Adrenal gland (tissue), 12 donors: ENCODE data around the gene TRIM22. TPM values are rescaled to one million over a fixed set of nuclear protein-coding genes. Genes with fewer than 3 reads are reported as not detected.

Experiments used
- DNase-seq, 7 donors: peaks; one replicate each; pipeline ENCODE4 v3.0.0-alpha.2; 2019 to 2020
- H3K27ac ChIP-seq, 5 donors: fragments of 200-600 bp; sonication (generic) in 4 of 5; 1 replicate in 3 of 5; 2 replicates in 2 of 5; pipeline versions ENCODE4 v1.5.1 to v1.8.0; 2016 to 2020; ENCODE audit warnings: mild to moderate bottlenecking in 1 of 5
- H3K27me3 ChIP-seq: fragments of 200-600 bp; 2 replicates; pipeline ENCODE4 v1.8.0; 2021
- H3K36me3 ChIP-seq, 2 donors: fragments of 200-600 bp; replicated peaks in 1 of 2; 1 replicate in 1 of 2; 2 replicates in 1 of 2; pipeline versions ENCODE4 v1.5.1 to v1.8.0; 2018 to 2022
- H3K4me1 ChIP-seq, 2 donors: fragments of 200-600 bp; replicated peaks in 1 of 2; 1 replicate in 1 of 2; 2 replicates in 1 of 2; pipeline versions ENCODE4 v1.5.1 to v1.8.0; 2018 to 2021
- H3K4me3 ChIP-seq, 4 donors: fragments of 200-600 bp; sonication (generic) in 3 of 4; one replicate each; pipeline ENCODE4 v1.5.1; 2016 to 2018
- H3K9me3 ChIP-seq, 3 donors: fragments of 200-600 bp; sonication (generic) in 1 of 3; replicated peaks in 1 of 3; 1 replicate in 2 of 3; 2 replicates in 1 of 3; pipeline versions ENCODE4 v1.5.1 to v1.8.0; 2016 to 2021
- CTCF ChIP-seq, 6 experiments: fragments of 450-650 bp in 4 of 6; fragments of 200-600 bp in 2 of 6; sonication (generic) in 1 of 6; IDR thresholded peaks; 1 replicate in 5 of 6; 2 replicates in 1 of 6; pipeline versions ENCODE4 v1.5.1 to v1.8.0; 2016 to 2021; ENCODE audit warnings: antibody characterized with exemption in 6 of 6, mild to moderate bottlenecking in 2 of 6, moderate library complexity in 1 of 6
- POLR2A ChIP-seq, 2 donors: fragments of 450-650 bp; IDR thresholded peaks; one replicate each; pipeline ENCODE4 v1.6.1; 2017; ENCODE audit warnings: antibody characterized with exemption in 2 of 2, mild to moderate bottlenecking in 2 of 2, moderate library complexity in 1 of 2
- WGBS, 4 donors: extraction: QIAGEN DNeasy Blood & Tissue Kit in 2 of 4; methylation state at CpG; one replicate each; pipeline versions ENCODE4 v1.1.5 to v1.1.7; 2013 to 2017; 5-methylcytosine and 5-hydroxymethylcytosine counted together
- intact Hi-C, 2 donors: fragments of 100-400 bp; cut with DNase I; formaldehyde crosslinking; loops; one replicate each; pipeline versions ENCODE4 v1.14.1 to v1.15.0; 2022 to 2023
- polyA plus RNA-seq, 3 donors: library from polyadenylated mRNA; stranded (reverse); fragments of 200-250 nt in 2 of 3; fragments of 350-450 nt in 1 of 3; fragmentation: Illumina TruSeq in 1 of 3; extraction: RNeasy Lipid Tissue Mini Kit (QIAGEN cat#74804) in 1 of 3; gene quantifications; one replicate each; pipeline ENCODE4 v1.2.3, GENCODE V29; 2013 to 2014
- total RNA-seq, 9 donors: library from RNA; depleted of rRNA in 4 of 9; stranded (reverse); fragments of >200 nt in 4 of 9; fragments of 120-200 nt in 1 of 9; fragmentation: NEBNext Ultra II Directional in 1 of 9; extraction: Animal tissue kit (Norgen Biotek cat#: 25700) in 1 of 9; gene quantifications; one replicate each; pipeline versions ENCODE4 v1.1.0 to v1.2.4, GENCODE V29; 2013 to 2023
- donor health status: healthy with polysubstance abuse.
- donor health status: Bipolar disorder and iron deficiency.
- donor health status: DM: yes; HTN: yes; CAD: no.
- donor health status: DM: no; HTN: no; CAD: no.
- donor health status: DM: no; HTN: no; CAD: no.
- donor health status: DM: yes; HTN: yes; CAD: no.

The TRIM22 gene
- total and polyA plus RNA-seq, 12 donors = 5.1 to 71.8 (median 25.0) TPM

- 73 to 96% (median 89%) methylated on average over 1 of the region's 1 CpG for WGBS, 4 donors
- Histone ChIP-seq H3K4me1 (no peaks in the 10 kb centered on the region), H3K4me3 (no peak within 1 kb of the TSS), H3K9me3 (no peaks in the 10 kb centered on the region), H3K27ac (no peak within 1 kb of the TSS), H3K27me3 (no peaks in the 10 kb centered on the region), H3K36me3 (no peaks in the 10 kb centered on the region)
- DNase-seq = no peak
- TF ChIP-seq CTCF (IDR thresholded peaks at IDR 0.05) (no peak), POLR2A (IDR thresholded peaks at IDR 0.05) (no peak)
- intact Hi-C loops = no loop called here
Measured at GRCh38 chr11:5753943-5754342, 64.4 kb downstream of the TRIM22 start, which contains the start of gene OR52N4. Gene OR52N4, plus strand, starts transcription at chr11:5754243. Its CDS starts 498 bp downstream, at chr11:5754741.

Other genes starting within 250 kb of the TRIM22 start
- under 1 TPM in 3 of 9 donors, not detected in 6; 0.34 to 0.94 (median 0.61) TPM for gene OR51I1, start 248.3 kb upstream of the TRIM22 start, total RNA-seq
- not detected for gene OR51I1, start 248.3 kb upstream of the TRIM22 start, polyA plus RNA-seq
- gene OR51I2, start 240.5 kb upstream of the TRIM22 start, total RNA-seq = not detected
- gene OR51I2, start 240.5 kb upstream of the TRIM22 start, polyA plus RNA-seq = not detected
- gene OR52D1, start 201.1 kb upstream of the TRIM22 start, total RNA-seq = not detected
- not detected for gene OR52D1, start 201.1 kb upstream of the TRIM22 start, polyA plus RNA-seq
- under 1 TPM in 6 of 9 donors, not detected in 3; 0.25 to 0.67 (median 0.48) TPM for gene UBQLN3, start 179.8 kb upstream of the TRIM22 start, total RNA-seq
- not detected for gene UBQLN3, start 179.8 kb upstream of the TRIM22 start, polyA plus RNA-seq
- 1 to 10 TPM in 3 of 9 donors, under 1 TPM in 5, not detected in 1; 0.29 to 1.4 (median 0.65) TPM for gene UBQLNL, start 173.1 kb upstream of the TRIM22 start, total RNA-seq
- 1 to 10 TPM in 2 of 3 donors, under 1 TPM in 1; 0.26 to 1.1 (median 1.0) TPM for gene UBQLNL, start 173.1 kb upstream of the TRIM22 start, polyA plus RNA-seq
- gene OR52H1, start 141.2 kb upstream of the TRIM22 start, total RNA-seq = 1 to 10 TPM in 2 of 9 donors, under 1 TPM in 2, not detected in 5; 0.22 to 1.6 (median 0.69) TPM
- gene OR52H1, start 141.2 kb upstream of the TRIM22 start, polyA plus RNA-seq = not detected
- not detected for gene OR52B6, start 108.9 kb upstream of the TRIM22 start, total RNA-seq
- not detected for gene OR52B6, start 108.9 kb upstream of the TRIM22 start, polyA plus RNA-seq
- 10 to 100 TPM in 1 of 9 donors, 1 to 10 TPM in 8; 2.9 to 29.3 (median 5.3) TPM for gene TRIM6, start 93.2 kb upstream of the TRIM22 start, total RNA-seq
- gene TRIM6, start 93.2 kb upstream of the TRIM22 start, polyA plus RNA-seq = 1 to 10 TPM; 2.3 to 6.0 (median 3.6) TPM
- 10 to 100 TPM in 7 of 9 donors, 1 to 10 TPM in 2; 5.9 to 22.1 (median 12.0) TPM for gene TRIM34, start 64.8 kb upstream of the TRIM22 start, total RNA-seq
- gene TRIM34, start 64.8 kb upstream of the TRIM22 start, polyA plus RNA-seq = 10 to 100 TPM in 1 of 3 donors, 1 to 10 TPM in 2; 5.0 to 11.2 (median 7.6) TPM
- 10 to 100 TPM; 23.1 to 36.4 (median 31.5) TPM for gene TRIM5, start 4.7 kb upstream of the TRIM22 start, total RNA-seq
- 10 to 100 TPM in 2 of 3 donors, 1 to 10 TPM in 1; 8.2 to 33.5 (median 12.6) TPM for gene TRIM5, start 4.7 kb upstream of the TRIM22 start, polyA plus RNA-seq
- not detected for gene OR56B1, start 46.7 kb downstream of the TRIM22 start, total RNA-seq
- not detected for gene OR56B1, start 46.7 kb downstream of the TRIM22 start, polyA plus RNA-seq
- not detected for gene OR52N4, start 64.5 kb downstream of the TRIM22 start, total RNA-seq
- under 1 TPM in 2 of 3 donors, not detected in 1; 0.11 to 0.37 TPM for gene OR52N4, start 64.5 kb downstream of the TRIM22 start, polyA plus RNA-seq
- under 1 TPM in 1 of 9 donors, not detected in 8; 0.11 TPM for gene OR52N5, start 93.6 kb downstream of the TRIM22 start, total RNA-seq
- not detected for gene OR52N5, start 93.6 kb downstream of the TRIM22 start, polyA plus RNA-seq
- gene OR52N1, start 101.5 kb downstream of the TRIM22 start, total RNA-seq = not detected
- gene OR52N1, start 101.5 kb downstream of the TRIM22 start, polyA plus RNA-seq = not detected
- gene OR52N2, start 119.1 kb downstream of the TRIM22 start, total RNA-seq = not detected
- gene OR52N2, start 119.1 kb downstream of the TRIM22 start, polyA plus RNA-seq = not detected
- gene OR52E6, start 152.1 kb downstream of the TRIM22 start, total RNA-seq = under 1 TPM in 1 of 9 donors, not detected in 8; 0.11 TPM
- gene OR52E6, start 152.1 kb downstream of the TRIM22 start, polyA plus RNA-seq = not detected
- not detected for gene OR52E8, start 167.9 kb downstream of the TRIM22 start, total RNA-seq
- not detected for gene OR52E8, start 167.9 kb downstream of the TRIM22 start, polyA plus RNA-seq
- gene OR52E4, start 190.8 kb downstream of the TRIM22 start, total RNA-seq = not detected
- gene OR52E4, start 190.8 kb downstream of the TRIM22 start, polyA plus RNA-seq = not detected
- not detected for gene OR52E5, start 203.4 kb downstream of the TRIM22 start, total RNA-seq
- gene OR52E5, start 203.4 kb downstream of the TRIM22 start, polyA plus RNA-seq = not detected